Hematopoietic multipotent progenitor cell treated with erythropoietin and hydrocortisone succinate and interleukin-3 and kit ligand, for 6 days (in vitro differentiated cells): ENCODE data around the gene RBM5.

ENCODE experiments used
- DNase-seq: peaks from one replicate; pipeline ENCODE4 v3.0.0-alpha.2; 2015

Gene RBM5

GRCh38 chr3:50122071-50122470 is 33.4 kb downstream of the RBM5 start:
- DNase-seq, result no peak

DNA sequence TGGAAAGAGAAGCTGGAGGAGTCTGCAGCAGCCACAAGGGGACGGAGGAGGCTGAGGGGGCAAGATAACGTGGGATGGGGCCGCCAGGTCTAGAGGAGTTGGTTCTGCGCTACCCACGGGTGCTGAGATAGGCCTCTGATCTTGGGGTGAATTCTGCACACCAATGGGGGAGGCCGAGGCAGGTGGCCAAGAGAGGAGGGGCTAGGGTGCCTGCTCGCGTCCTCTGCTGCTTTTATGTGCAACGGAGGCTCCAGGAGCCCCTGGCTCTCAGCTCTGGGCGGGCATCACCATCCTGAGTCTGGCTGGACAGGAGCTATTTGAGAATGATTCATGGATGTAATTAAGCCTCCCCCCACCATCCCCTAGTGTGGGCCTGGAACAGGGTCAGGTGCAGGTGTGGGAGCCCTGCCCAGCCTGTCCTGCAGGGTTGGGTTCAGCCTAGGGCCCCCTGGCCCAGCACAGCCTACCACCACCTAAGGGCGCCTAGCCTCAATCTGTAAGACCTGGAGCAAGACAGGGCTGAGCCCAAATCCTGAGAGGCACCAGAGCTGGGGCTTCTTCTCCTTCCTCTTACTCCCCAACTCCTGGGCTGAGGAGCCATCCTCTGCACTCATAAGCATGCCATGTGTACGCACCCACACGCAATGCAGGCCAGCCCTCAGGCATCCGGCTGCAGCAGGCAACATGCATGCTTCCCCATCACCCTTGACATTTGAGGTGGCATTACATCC is 34.1 kb downstream of the RBM5 start:
- no peak for DNase-seq

- no peak for DNase-seq
Observed at GRCh38 chr3:50123394-50124051, 34.8 kb downstream of the RBM5 start.

DNA sequence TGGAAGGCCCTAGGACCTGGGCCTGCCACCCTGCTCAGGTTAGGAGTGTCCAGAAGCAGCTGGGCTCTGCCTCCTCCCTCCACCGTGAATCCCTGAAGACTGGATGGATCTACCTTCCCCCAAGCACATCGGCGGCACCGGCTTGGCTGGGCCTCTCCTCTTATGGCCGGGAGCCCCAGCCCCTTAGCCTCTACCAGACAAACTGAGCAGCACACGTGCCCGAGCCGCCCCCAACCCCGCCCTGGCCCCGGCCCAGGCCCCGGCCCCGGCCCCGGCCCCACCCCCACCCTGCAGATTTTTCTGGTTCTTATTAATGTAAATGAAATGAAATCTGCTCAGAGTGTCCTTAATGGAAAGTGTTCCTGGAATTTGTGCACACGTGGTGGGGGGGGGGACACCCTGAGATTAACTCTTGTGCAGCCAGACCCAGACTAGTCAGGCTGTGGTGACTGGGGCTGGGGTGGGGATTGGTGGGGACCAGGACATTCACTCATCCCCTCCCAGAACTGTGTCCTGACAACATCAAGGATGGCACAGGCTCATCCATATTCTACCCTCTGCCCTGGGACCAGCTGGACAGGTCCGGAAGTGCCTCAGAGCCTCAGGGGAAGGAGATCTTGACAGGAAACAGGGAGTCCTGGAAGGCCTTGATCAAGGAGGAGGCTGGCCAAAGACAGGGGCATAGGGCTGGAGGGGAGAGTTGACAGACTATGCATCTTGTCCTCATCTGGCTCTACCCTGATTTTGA is 35.5 kb downstream of the RBM5 start:
- no peak for DNase-seq

GRCh38 chr3:50124800-50125178 is 36.1 kb downstream of the RBM5 start:
- DNase-seq, result no peak

GRCh38 chr3:50125541-50126286 is 37.0 kb downstream of the RBM5 start:
- DNase-seq, result no peak

DNA sequence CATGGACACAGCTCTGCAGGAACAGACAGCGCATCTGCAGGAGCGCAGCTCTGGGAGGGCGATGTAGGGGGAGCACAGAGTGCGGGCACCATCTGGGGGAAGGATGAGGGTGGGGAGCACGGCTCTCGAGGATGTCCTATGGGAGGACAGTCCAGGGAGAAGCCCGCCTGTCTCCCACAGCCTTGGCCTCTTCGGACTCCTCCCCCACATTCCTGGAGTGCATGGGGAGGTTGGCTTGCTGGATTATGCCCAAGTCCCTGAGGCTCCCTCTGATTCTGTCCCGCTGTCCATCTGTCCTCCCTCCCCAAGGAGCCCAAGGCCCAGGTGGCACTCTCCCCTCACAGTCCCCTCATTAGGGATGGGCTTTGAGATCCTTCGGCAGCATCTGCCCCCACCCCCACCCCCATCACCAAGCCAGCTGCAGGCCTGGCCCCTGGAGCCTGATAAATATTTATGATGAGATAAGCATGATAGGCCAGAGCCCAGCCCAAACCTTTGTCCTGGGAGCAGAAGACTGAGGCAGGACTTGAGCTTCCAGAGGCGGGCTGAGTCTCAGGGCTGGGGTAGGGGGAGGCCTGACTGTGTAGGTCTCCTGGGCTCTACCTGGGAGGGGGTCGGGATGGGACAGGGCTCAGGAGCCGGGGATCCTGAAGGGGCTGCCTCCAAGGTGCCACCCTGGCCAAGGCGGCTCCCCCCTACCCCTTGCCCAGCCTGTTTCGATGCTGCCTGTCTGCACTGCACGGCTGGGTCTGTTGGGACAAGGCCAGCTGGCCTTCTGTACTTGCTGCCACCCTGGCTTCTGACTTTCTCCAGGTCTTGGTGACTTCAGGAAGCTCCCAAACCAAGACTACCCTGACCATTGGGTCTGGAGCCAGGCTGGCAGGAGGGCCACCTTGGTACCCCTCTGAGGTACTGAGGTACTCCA is 37.8 kb downstream of the RBM5 start:
- DNase-seq, result no peak

GRCh38 chr3:50127251-50127691 is 38.6 kb downstream of the RBM5 start:
- no peak for DNase-seq

DNA sequence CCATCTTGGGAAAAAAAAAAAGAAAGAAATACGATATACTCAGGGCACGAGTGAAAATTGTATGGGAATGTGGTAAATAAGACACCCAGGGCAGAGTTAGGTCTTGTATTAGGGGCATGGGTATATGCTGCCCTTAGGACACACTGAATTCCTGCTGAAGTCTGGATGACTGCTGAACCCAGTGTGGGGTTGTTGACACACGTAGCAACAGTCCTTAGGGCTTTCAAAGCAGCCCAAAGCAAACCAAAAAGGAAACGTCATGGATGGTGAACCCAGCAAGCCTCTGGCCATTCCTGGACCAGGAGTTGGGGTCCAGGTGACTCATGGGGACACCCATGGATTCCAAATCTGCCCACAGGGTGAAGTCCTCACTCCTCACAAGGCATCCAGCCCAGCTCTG is 39.3 kb downstream of the RBM5 start:
- no peak for DNase-seq

DNA sequence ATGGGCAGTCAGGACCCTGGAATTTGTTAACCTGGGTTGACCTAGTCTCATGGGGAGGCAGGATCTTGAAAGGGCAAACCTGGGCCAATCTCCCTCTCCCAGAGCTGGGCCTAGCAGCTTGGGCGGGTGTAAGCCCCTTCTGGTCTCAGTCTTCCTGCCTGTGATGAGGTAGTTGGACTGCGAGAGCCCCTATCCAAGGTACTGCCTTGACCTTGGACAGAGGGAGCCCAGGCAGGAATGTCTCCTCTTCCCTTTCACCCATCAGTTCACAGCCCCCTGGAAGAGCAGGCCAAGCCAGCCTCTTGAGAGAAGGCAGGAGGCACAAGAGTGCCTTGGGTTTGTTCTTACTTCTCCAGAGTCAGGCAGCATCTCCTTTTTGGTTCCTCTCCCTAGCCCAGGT is 41.7 kb downstream of the RBM5 start:
- no peak for DNase-seq

DNA sequence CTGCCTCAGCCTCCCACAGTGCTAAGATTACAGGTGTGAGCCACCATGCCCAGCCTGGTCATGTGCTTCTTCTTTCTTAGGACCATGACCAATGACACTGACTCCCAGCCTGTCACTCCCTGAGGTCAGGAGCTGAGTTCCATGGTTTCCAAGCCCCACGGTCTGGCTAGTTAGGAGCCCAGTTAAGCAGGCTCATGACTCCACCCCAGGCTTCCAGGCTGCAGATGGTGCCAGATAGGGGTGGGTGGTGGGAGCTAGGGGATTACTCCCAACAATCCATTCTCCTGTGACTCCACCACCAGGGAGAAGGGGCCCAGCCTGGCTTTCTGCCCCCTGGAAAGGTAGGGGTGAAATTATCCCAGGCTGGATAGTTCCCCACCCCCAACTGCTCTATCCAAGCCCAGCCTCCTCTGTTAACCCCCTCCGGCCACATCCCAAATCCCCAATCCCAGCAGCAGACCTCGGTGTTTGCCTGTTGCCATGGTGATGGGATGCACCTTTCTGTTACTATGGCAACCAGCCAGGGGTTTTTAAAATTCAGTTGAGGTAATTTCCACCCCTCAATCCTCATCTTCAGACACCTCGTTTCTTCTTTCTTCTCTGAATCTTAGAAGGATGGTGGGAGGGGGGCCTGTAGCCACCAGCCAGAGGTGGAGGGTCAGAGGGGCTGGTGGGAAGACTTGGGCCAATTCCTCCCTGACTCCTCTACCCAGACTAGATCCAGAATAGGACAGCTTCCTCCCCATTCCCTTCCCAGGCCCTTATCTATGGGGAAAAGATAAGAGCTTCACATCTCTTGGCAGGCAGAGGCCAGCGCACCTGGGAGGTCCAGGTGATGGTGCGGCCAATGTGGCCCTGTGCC is 43.9 kb downstream of the RBM5 start:
- DNase-seq, result no peak

GRCh38 chr3:50133283-50133615 is 44.5 kb downstream of the RBM5 start:
- DNase-seq, result no peak

DNA sequence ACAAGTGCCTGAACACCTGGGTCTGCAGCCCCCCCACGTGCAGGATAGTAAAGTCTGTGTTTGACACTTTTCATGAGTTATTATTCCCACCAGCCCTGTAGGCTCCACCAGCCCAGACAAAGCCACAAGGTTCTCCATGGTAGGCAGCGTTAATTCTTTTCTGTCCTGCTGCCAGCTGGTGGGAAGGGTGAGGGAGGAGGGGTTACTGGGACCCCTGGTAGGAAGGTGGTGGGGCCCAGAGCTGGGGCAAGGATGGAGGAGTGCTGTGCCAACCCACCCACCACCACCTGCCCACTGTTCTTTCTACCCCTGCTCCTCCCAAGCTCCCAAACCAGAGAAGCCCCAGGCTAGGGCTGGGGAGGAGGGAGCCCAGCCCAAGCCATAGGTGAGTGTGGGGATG is 45.6 kb downstream of the RBM5 start:
- DNase-seq, result no peak

DNA sequence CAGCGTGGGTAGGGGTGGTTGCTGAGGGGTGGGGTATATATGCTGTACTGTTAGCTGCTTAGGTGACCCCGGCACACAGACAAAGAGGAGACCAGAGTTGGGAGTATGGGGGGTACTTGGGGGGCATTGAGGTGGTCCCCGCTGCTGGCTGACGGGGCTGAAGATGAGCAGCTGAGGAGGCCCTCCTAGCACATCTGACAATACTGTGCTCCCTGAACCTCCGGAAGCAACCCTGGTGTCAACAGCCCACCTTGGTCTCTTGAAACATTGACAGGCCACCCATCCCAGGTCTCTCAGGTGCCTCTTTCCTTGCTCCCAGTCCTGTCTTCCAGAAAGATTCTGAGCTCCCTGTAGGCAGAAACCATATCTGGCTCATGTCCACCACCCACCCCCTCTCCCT is 47.2 kb downstream of the RBM5 start:
- no peak for DNase-seq

DNA sequence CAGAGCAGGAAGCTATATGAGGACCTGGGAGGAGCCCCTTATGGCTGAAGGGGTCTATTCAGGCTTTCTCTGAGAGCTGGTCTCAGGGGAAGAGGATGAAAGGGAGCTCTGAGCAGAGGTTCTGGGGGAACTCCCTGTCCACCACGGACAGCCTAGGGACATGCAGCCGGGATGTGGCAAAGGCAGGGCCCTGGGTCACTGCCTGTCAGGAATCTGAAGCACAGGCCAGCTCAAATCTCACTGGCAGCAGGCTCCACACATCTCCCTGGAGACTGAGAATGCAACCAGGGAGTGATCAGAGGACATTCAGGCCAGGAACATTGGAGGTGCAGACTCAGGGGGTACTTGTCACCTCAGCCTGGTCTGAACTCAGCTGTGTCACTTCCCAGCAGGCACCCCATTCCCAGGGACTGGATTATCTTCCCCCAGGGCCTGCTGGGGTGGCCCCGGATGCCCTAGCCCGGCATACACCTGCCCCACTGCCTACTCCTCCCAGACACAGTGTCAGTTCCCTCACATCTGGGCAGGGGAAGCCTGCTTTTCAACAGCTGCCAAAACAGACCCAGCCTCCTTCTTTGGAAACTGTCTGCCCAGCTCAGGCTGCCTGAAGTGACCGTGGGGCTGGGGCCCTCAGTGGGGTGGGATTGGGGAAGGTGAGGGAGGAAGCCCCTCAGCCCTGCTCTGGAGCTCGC is 48.1 kb downstream of the RBM5 start:
- DNase-seq, result no peak

- no peak for DNase-seq
Observed at GRCh38 chr3:50137531-50137930, 48.8 kb downstream of the RBM5 start.

DNA sequence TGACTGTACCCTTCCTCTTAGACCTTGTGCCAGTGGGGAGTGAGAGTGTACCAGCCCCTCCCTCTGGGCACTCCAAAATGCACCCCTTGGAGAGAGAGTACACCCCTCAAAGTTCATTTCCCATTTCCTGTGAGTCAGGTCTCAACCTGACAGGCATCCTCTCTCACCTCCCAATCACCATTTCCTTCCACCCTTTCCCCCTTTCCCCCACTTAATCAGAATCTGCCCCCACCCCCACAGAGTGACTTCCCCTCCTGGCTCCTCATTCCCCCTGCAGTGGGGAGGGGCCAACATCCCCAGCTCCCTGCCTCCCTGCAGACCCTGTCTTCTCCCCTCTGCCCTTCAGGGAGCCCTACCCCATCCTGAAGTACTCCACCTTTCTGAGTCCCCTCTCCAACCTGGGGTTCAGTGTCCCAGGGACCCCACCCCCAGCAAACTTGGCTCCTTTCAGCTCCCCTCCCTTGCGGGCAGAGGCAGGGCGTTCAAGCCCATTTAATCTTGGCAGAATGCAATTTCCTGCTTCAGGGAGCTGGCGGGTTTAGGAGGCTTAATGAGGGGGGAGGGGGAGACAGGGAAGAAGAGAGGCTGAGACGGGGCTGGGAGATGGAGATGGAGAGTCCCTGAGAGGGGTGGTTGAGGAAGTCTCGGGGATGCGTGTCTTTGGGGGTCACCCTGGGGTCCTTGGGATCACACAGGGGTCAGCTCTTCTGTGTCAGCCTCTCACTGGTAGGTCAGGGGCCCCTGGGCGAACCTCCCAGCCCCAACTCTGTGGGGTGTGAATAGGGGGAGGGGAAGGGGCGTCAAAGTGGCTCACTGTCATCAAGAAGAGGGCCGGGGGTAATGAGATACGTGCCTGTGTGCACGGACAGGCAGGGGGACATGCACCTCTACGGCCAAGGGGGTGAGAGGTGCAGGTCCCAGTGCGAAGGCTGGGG is 49.8 kb downstream of the RBM5 start:
- no peak for DNase-seq

DNA sequence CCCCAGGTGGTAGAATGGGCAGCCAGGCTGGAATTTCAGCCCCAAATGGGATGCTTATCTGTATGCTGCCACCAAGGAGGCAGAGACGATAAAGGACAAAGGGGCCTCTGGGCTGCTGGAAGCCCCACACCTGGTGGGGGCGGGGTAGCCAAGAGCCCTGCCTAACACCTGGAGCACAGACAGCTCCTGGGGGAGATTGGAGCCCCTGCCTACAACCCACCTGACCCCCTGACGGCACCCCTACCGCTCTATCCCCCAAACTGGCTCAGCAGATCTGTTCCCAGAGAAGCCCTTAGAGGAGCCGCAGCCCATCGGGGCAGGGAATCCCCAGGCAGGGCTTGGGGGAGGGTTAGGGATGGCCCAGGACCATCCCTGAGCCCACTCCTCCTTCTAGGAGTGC is 50.6 kb downstream of the RBM5 start:
- no peak for DNase-seq

DNA sequence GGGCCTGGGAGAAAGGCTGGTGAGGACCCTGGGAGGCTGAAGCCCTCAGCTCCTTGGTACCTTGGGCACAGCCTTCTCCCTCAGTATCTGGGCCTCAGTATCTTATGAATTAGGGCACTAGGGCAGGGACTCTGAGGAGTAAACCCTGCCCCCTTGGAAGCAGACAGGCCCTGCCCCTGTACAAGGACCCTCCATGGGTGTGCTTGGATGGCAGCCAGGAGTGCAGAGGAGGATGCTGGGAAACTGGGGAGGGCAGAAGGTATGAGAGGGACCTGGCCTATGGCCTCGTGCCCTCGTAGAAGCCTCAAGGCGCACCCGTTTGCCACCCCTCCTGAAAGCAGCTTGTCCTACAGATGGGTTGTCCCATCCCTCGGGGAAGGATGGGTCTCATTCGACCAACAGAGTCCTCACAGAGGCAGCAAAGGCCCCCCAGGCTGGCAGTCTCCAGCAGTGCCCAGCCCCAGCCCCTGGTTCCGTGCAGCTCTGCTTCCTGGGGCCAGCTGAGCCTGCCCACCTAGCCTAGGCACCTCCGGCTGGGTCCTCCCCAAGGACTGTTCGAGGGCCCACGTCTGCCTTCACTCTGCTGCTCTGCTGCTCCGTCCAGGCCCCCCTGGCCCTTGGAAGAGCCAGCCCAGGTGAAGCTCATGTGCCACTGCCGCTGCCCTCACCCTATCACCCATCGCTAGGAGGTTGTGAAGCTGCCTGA is 51.2 kb downstream of the RBM5 start:
- DNase-seq, result no peak
